Uterus (tissue), 2 donors: ENCODE results near the gene GSTA4.

ENCODE experiments used
- POLR2A ChIP-seq, 2 donors: fragments of 450-650 bp; IDR thresholded peaks; one replicate each; pipeline ENCODE4 v1.6.1; 2016; ENCODE audit warnings: antibody characterized with exemption in 2 of 2, mild to moderate bottlenecking in 1 of 2, moderate library complexity in 1 of 2
- TF ChIP-seq, protein P1 (sequence below), 4 experiments: fragments of 200-600 bp in 2 of 4; fragments of 450-650 bp in 2 of 4; sonication (generic) in 2 of 4; IDR thresholded peaks; one replicate each; pipeline ENCODE4 v1.5.1; 2016 to 2019; ENCODE audit warnings: antibody characterized with exemption in 4 of 4, mild to moderate bottlenecking in 2 of 4, moderate library complexity in 1 of 4

DNA sequence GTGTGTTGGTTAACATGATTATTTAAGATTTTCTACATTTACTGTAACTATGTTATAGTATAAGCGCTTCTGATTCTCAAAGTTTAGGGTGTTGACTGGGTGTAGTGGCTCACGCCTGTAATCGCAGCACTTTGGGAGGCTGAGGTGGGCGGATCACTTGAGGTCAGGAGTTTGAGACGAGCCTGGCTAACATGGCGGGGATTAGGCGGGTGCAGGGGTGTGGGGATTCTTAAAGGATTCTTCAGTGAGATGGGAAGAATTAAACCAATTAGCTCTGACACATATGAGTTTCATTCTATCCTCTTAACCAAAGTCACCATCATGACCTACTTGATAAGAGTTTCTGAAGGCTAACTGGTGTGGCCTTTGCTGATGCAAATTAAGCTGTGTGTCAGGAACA, 39.2 kb downstream of the GSTA4 start:
- TF ChIP-seq, protein P1, sequence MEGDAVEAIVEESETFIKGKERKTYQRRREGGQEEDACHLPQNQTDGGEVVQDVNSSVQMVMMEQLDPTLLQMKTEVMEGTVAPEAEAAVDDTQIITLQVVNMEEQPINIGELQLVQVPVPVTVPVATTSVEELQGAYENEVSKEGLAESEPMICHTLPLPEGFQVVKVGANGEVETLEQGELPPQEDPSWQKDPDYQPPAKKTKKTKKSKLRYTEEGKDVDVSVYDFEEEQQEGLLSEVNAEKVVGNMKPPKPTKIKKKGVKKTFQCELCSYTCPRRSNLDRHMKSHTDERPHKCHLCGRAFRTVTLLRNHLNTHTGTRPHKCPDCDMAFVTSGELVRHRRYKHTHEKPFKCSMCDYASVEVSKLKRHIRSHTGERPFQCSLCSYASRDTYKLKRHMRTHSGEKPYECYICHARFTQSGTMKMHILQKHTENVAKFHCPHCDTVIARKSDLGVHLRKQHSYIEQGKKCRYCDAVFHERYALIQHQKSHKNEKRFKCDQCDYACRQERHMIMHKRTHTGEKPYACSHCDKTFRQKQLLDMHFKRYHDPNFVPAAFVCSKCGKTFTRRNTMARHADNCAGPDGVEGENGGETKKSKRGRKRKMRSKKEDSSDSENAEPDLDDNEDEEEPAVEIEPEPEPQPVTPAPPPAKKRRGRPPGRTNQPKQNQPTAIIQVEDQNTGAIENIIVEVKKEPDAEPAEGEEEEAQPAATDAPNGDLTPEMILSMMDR (IDR thresholded peaks at IDR 0.05) = no peak
- TF ChIP-seq POLR2A (IDR thresholded peaks at IDR 0.05) = no peak
